T-helper 1 cell treated with Interleukin-12 subunit alpha and Interleukin-12 subunit beta and Interleukin-4 antibody, amounts not matched to agents 30 ng/mL and 1 ng/mL, for 36 hours (primary cell): ENCODE measurements around the gene FAU. TPM values are rescaled to one million over a fixed set of nuclear protein-coding genes. Genes with fewer than 3 reads are reported as not detected.

ENCODE experiments used
- intact Hi-C: fragments of 100-400 bp; cut with micrococcal nuclease; formaldehyde crosslinking; loops from one replicate; pipeline ENCODE4 v1.15.1; 2024
- total RNA-seq: library from RNA; stranded (reverse); gene quantifications from 2 replicates; pipeline ENCODE4 v1.2.3, GENCODE V29; 2022

Gene FAU
- total RNA-seq, 1 donor from 2014 or later = 978 TPM

DNA sequence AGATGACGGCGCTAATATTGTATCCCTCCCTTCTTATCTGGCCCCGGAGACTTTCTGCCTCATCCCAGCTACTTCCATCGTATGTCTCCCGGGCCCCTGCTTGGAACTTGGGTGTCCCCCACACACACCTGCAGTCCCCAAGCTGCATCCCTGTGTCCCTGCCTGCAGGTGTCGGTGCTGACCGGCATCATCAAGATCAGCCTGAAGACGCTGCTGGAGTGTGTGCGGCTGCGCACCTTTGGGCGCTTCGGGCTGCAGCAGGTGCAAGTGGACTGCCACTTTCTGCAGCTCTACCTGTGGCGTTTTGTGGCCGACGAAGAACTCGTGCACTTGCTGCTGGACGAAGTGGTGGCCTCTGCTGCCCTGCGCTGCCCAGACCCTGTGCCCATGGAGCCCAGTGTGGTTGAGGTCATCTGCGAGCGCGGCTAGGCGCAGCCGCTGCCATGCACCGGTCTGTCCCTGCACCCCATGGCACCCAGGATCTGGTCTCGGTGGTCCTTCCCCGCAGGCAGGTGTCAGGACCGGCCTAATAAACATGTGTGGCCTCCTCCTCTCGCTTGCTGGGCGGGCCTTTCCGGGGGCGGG, 10.7 kb downstream of the FAU start:
- intact Hi-C loops = loop anchor here (2.0 to 10.0 kb wide), 3 partner anchors 204 to 1154 kb away; partner anchors contain the start of genes CDC42EP2, DPF2 and RAB1B

DNA sequence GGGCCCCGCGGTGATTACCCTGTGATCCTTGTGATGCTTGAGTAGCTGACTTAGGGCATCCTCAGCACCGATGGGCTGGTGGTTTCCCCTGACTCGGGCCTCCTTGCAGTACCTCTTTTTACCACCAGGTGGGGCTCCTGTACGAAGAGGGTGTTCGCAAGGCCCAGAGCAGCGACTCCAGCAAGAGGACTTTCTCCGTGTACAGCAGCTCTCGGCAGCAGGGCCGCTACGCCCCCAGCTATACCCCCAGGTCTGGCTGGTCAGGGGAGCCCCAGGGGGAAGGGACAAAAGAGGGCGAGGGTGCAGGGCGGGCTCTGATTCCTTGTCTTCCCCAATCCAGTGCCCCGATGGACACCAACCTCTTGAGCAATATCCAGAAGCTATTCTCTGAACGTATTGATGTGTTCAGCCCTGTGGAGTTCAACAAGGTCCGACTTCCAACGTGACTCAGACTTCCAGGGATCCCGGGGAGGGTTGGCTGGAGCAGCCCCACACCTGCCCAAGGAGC, 11.5 kb downstream of the FAU start:
- intact Hi-C loops = loop anchor here (1.0 to 10.0 kb wide), 10 partner anchors 12 to 1154 kb away; partner anchors contain the start of genes CAPN1, CDC42EP2, CDCA5 and DPF2

GRCh38 chr11:65109231-65110198, 12.4 kb downstream of the FAU start:
- intact Hi-C loops = loop anchor here (1.0 to 10.0 kb wide), 10 partner anchors 13 to 1155 kb away; partner anchors contain the start of genes CAPN1, CDC42EP2, CDCA5 and DPF2

DNA sequence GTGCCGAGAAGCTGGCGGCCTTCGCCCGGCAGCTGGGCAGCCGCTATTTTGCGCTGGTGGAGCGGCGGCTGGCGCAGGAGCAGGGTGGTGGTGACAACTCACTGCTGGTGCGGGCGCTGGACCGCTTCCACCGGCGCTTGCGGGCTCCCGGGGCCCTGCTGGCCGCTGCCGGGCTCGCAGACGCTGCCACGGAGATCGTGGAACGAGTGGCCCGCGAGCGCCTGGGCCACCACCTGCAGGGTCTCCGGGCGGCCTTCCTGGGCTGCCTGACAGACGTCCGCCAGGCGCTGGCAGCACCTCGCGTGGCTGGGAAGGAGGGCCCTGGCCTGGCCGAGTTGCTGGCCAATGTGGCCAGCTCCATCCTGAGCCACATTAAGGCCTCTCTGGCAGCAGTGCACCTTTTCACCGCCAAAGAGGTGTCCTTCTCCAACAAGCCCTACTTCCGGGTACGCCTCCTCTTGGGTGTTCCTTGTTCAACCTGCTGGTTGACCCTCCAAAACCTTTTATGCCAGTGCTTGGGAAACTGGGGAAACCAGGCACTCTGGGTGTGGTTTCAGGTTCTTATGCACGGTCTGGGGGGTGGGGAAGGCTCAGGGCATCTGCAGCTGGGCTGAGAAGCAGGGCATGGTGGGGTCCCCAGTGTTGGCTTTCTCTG, 13.3 kb downstream of the FAU start:
- intact Hi-C loops = no loop called here

- intact Hi-C loops = no loop called here
These were observed 14.0 kb downstream of the FAU start for GRCh38 chr11:65107751-65108468.

- intact Hi-C loops = no loop called here
These were observed 14.9 kb downstream of the FAU start for GRCh38 chr11:65107078-65107477.

DNA sequence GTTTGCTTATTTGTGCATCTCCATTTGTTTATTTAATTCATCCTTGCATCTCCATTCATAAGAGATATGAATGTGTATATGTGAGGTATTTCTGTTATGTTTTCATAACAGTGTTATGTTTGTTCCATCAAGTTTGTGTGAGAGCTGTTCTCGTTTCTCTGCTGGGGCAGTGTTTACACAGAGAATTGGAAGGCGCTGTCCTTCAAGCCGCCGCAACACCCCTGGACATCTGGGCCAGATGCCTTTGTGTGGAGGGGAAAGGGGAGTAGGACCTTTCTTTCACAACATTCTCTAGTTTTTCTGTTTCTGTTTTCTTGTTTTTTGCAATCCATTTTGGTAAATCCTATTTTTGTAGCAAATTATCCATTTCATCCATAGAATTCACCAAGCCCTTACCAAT, 17.3 kb downstream of the FAU start:
- intact Hi-C loops = no loop called here

- intact Hi-C loops = no loop called here
These were observed 18.5 kb downstream of the FAU start for GRCh38 chr11:65103476-65103875.

DNA sequence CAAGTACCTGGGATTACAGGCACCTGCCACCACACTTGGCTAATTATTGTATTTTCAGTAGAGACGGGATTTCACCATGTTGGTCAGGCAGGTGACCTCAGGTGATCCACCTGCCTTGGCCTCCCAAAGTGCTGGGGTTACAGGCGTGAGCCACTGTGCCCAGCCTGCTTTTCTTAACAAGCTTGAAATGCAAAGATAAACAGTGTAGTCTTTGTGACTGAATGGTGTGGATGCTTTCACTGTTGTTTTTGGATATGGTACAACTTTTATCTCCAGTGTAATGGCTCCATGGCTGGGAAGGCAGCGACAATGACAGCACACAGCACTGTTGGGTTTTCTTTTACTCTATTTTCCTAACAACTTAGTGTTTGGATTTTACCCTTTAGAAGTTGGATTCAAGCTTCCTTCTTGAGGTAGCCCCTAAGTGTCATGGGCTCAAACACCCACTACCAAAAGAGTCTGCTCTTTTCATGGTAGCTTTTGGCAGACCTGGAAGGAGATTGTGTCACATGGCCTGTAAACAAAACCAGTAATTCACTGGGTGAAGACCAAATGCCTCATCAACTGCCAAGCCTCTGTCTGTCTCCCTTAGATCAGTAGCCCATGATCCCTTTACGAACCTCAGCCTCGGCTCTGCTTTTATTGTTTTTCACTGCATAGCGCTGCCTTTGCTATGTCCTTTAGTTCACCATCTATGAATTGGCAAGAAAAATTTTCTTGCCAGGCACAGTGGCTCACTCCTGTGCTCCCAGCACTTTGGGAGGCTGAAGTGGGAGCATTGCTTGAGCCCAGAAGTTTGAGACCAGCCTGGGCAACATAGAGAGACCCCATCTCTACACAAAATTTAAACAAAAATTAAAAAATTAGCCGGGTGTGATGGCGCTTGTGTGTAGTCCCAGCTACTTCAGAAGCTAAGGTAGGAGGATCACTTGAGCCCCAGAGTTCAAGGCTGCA, 19.5 kb downstream of the FAU start:
- intact Hi-C loops = no loop called here

DNA sequence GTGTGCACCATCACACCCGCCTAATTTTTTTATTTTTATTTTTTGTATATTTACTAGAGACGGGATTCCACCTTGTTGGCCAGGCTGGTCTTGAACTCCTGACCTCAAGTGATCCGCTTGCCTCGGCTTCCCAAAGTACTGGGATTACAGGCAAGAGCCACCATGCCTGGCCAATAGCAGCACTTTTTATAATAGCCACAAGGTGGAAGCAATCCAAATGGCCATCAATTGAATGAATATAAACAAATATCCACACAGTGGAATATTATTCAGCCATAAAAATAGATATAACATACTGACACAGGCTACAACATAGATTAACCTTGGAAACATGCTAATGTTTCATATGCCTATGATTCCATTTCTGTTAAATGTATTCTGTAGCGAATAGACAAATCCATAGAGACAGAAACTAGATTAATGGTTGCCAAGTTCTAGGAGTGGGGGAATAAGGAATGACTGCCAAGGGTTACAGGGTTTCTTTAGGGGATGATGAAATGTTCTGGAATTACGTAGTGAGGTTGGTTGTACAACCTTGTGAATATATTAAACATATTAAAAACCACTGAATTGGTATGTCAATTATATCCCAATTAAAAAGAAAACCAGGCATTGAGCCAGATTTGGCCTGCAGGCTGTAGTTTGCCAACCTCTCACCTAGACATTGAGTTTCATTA, 21.1 kb downstream of the FAU start:
- intact Hi-C loops = no loop called here

DNA sequence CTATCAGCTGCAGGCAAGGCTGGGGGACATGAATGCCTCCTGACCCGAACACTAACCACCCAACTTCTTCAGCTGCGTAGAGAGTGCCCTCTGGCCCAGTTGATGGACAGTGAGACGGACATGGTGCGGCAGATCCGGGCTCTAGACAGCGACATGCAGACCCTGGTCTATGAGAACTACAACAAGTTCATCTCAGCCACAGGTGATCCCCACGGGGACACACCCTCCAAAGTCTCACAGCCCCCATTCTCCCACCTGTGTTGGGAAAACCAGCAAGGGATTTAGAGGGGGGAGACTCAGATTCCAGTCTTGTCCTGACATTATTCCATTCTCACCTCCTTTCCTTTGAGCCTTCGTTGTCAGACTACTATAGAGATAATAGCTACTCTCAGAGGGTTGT, 25.0 kb downstream of the FAU start:
- intact Hi-C loops = loop anchor here (1.0 kb wide), 9 partner anchors 13 to 180 kb away; partner anchors contain the start of genes ATG2A, CDCA5, FAU and MRPL49

- intact Hi-C loops = loop anchor here (1.0 kb wide), 9 partner anchors 12 to 179 kb away; partner anchors contain the start of genes ATG2A, CDCA5, FAU and MRPL49
These were observed 25.7 kb downstream of the FAU start, which contains the start of gene VPS51 for GRCh38 chr11:65095974-65096806. VPS51 (plus strand) TSS chr11:65096214; CDS start chr11:65096251, 37 bp downstream.

- intact Hi-C loops = no loop called here
These were observed 26.5 kb downstream of the FAU start for GRCh38 chr11:65095427-65095826.

GRCh38 chr11:65090628-65091027, 31.3 kb downstream of the FAU start:
- intact Hi-C loops = no loop called here

GRCh38 chr11:65089621-65090020, 32.3 kb downstream of the FAU start:
- intact Hi-C loops = no loop called here

DNA sequence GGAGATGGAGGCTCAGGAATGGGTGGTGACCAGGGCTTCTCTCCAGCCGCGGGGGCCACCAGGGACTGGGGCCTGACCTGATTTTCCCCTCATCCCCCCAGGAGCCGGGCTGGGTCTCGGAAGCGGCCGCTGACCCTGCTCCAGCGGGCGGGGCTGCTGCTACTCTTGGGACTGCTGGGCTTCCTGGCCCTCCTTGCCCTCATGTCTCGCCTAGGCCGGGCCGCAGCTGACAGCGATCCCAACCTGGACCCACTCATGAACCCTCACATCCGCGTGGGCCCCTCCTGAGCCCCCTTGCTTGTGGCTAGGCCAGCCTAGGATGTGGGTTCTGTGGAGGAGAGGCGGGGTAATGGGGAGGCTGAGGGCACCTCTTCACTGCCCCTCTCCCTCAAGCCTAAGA, 34.1 kb downstream of the FAU start:
- intact Hi-C loops = no loop called here

DNA sequence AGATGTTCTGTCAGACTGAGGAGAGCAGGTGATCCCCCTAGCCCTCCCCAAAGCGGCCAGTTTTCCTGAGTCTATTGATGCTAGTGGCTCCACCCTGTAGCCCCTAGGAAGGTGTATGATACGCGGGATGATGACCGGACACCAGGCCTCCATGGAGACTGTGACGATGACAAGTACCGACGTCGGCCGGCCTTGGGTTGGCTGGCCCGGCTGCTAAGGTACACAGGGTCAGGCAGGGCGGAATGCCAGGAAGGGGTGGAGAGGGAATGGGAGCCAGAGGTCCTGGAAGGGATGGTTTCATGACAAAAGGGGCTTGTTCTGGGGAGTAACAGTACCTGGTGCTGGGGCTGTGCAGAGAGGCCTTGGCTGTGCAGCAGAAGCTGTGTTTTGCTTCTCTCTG, 34.7 kb downstream of the FAU start:
- intact Hi-C loops = no loop called here

- intact Hi-C loops = no loop called here
These were observed 35.1 kb downstream of the FAU start for GRCh38 chr11:65086809-65087208.
